GM12878 (cell line): ENCODE results near the gene ME2. TPM values are rescaled to one million over a fixed set of nuclear protein-coding genes. Genes with fewer than 3 reads are reported as not detected.

ENCODE experiments used
- ASH2L ChIP-seq: fragments of 300-600, 200-600 bp; sonication (generic); IDR thresholded peaks from 2 replicates; pipeline ENCODE4 v1.6.1; 2017; ENCODE audit warnings: low read depth, mild to moderate bottlenecking, borderline replicate concordance
- CBX5 ChIP-seq: sonication (generic); IDR thresholded peaks from 2 replicates; pipeline ENCODE4 v1.6.1; 2016; ENCODE audit warnings: low read depth, moderate library complexity, mild to moderate bottlenecking, inconsistent platforms
- CUX1 ChIP-seq: IDR thresholded peaks from 2 replicates; pipeline ENCODE4 v1.6.1; 2012; ENCODE audit warnings: improper control_type of control experiment, low read depth, low read length; ENCODE audit not compliant: insufficient replicate concordance
- EGR1 ChIP-seq, 2 experiments: IDR thresholded peaks; 1 replicate in 1 of 2; 2 replicates in 1 of 2; pipeline ENCODE4 v1.6.1; 2011 to 2012; ENCODE audit warnings: low read depth in 2 of 2, low read length in 2 of 2, borderline replicate concordance in 1 of 2, mild to moderate bottlenecking in 1 of 2, moderate library complexity in 1 of 2
- ELK1 ChIP-seq: IDR thresholded peaks from 2 replicates; pipeline ENCODE4 v1.6.1; 2012; ENCODE audit warnings: low read depth, low read length, improper control_type of control experiment
- FOXM1 ChIP-seq: IDR thresholded peaks from 2 replicates; pipeline ENCODE4 v1.6.1; 2012; ENCODE audit warnings: low read depth, mild to moderate bottlenecking, inconsistent platforms, low read length, moderate library complexity
- GATAD2B ChIP-seq: fragments of 450-650 bp; conservative IDR thresholded peaks from 2 replicates; pipeline ENCODE4 v1.6.1; 2017; ENCODE audit warnings: low read depth, mild to moderate bottlenecking, moderate library complexity
- MEF2A ChIP-seq: IDR thresholded peaks from 2 replicates; pipeline ENCODE4 v1.6.1; 2011; ENCODE audit warnings: low read depth, mild to moderate bottlenecking, low read length, moderate library complexity; ENCODE audit not compliant: insufficient read depth
- NBN ChIP-seq: fragments of 450-650 bp; IDR thresholded peaks from 2 replicates; pipeline ENCODE4 v1.6.1; 2016
- PBX3 ChIP-seq: IDR thresholded peaks from 2 replicates; pipeline ENCODE4 v1.6.1; 2011; ENCODE audit warnings: mild to moderate bottlenecking, low read depth, low read length, moderate library complexity; ENCODE audit not compliant: insufficient replicate concordance
- SPI1 ChIP-seq: IDR thresholded peaks from 2 replicates; pipeline ENCODE4 v1.6.1; 2011; ENCODE audit warnings: low read depth, mild to moderate bottlenecking, low read length, moderate library complexity, borderline replicate concordance; ENCODE audit not compliant: insufficient read depth
- TARDBP ChIP-seq: IDR thresholded peaks from 2 replicates; pipeline ENCODE4 v1.6.1; 2016; ENCODE audit warnings: borderline replicate concordance
- YBX1 ChIP-seq: fragments of 450-650 bp; IDR thresholded peaks from 2 replicates; pipeline ENCODE4 v1.6.1; 2016; ENCODE audit warnings: antibody characterized with exemption
- ZBTB40 ChIP-seq: fragments of 450-650 bp; IDR thresholded peaks from 2 replicates; pipeline ENCODE4 v1.6.1; 2016; ENCODE audit warnings: mild to moderate bottlenecking, moderate library complexity, borderline replicate concordance
- polyA plus RNA-seq, 11 experiments: library from polyadenylated mRNA; depleted of rRNA in 4 of 11; unstranded in 6 of 11; stranded (reverse) in 5 of 11; fragments of >200 nt; fragmentation: Nextera tagmentation in 4 of 11; fragmentation: Illumina TruSeq in 1 of 11; extraction: Ambion mirVana in 4 of 11; extraction: Trizol in 1 of 11; gene quantifications; 1 replicate in 1 of 11; 2 replicates in 10 of 11; pipeline versions ENCODE4 v1.2.1 to v1.2.3, GENCODE V29; 2011 to 2016; ENCODE audit warnings: inconsistent platforms in 2 of 11, missing spikeins in 2 of 11, low read depth in 1 of 11
- total RNA-seq, 4 experiments: library from RNA; depleted of rRNA in 3 of 4; stranded (reverse); fragments of >200 nt in 3 of 4; fragmentation: Illumina TruSeq in 1 of 4; extraction: Trizol in 1 of 4; gene quantifications; 2 replicates each; pipeline versions ENCODE4 v1.2.1 to v1.2.3, GENCODE V29; 2013 to 2021

ME2 gene
- total and polyA plus RNA-seq, 10 of the 15 experiments (the other 5 are each of a cell fraction or from before 2014, with no cell fraction given): 41.3 to 155 (median 133) TPM

GRCh38 chr18:50879302-50880118, 592 bp downstream of the ME2 start (continued):
- no peak for TF ChIP-seq PBX3
- peak; percentile 36; the same call in 1 of the 2 replicates for TF ChIP-seq NBN
- no peak for TF ChIP-seq YBX1
- TF ChIP-seq CUX1: no peak
- TF ChIP-seq CBX5: no peak
- no peak for TF ChIP-seq MEF2A
- peak; percentile 28 for TF ChIP-seq GATAD2B
- no peak for TF ChIP-seq EGR1 (IDR thresholded peaks at IDR 0.05; ENCODE audit: borderline replicate concordance in 1 of 2, low read depth in 2 of 2, low read length in 2 of 2)
- TF ChIP-seq ZBTB40: no peak
- TF ChIP-seq SPI1: no peak
- TF ChIP-seq TARDBP: no peak
- no peak for TF ChIP-seq ELK1
- TF ChIP-seq ASH2L: no peak
- TF ChIP-seq FOXM1: no peak
